NCI-H2081 treated with DMSO at 0.1 percent for 48 hours (cell line): ENCODE results near the gene HINFP.
A peak's percentile ranks its signal among the peaks of the same experiment; 100 is the strongest.

Source experiments
- DNase-seq: peaks from one replicate; lab custom pipeline; 2025; lab: John Stamatoyannopoulos, UW

HINFP gene

DNA sequence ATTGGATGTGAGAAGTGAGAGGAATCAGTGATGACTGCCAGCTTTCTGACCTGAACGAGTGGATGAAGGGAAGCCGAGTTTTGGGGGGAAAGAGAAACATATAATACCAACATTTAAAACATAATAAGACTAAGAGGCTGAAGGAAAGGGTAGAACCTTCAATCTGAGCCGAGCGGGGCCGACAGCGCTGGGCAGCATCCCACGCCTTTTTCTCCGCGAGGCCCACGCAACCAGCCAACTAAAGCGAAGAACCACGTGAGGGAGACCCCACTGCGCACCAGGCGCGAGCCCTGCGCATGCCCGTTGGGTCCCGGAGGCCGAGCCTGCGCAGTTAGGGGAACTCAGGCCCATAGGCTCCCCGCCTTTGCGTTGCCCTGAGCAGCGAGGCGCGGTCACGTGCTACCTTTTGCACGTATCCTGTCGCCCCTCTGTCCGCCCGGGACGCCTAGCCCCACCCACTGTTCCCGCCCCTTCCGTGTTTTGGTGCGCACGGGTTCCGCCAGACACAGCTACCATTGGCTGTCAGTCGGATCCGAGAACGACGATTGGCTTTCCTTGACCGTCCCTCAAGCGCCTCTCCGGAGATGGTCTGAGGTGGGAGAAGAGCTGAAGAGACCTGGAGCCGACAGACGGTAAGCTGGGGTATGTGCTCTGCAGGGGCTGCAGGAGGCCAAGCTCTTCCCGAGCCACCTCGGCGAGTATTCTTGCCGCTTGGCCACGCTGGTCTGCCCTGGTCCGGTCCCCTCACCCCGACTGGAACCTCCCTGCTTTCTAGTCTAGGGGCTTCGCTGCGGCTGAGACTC lies at the start of gene HINFP:
Gene HINFP (plus strand): TSS at position 573 of the 803 bp plus-strand sequence. CDS start 5,365 bp downstream, outside the sequence.
- peak; percentile 98 for DNase-seq

- no peak for DNase-seq
Observed at GRCh38 chr11:119077839-119078238, 43.5 kb upstream of the HINFP start.

- no peak for DNase-seq
Observed at GRCh38 chr11:119078675-119079420, 42.5 kb upstream of the HINFP start.

- DNase-seq, result no peak
Observed at GRCh38 chr11:119081682-119082260, 39.6 kb upstream of the HINFP start.

GRCh38 chr11:119084663-119085436 lies 36.5 kb upstream of the HINFP start, which contains the start of gene HMBS:
Gene HMBS, plus strand, starts transcription at chr11:119084881. Its CDS starts 153 bp downstream, at chr11:119085034.
- DNase-seq, result peak; percentile 92

DNA sequence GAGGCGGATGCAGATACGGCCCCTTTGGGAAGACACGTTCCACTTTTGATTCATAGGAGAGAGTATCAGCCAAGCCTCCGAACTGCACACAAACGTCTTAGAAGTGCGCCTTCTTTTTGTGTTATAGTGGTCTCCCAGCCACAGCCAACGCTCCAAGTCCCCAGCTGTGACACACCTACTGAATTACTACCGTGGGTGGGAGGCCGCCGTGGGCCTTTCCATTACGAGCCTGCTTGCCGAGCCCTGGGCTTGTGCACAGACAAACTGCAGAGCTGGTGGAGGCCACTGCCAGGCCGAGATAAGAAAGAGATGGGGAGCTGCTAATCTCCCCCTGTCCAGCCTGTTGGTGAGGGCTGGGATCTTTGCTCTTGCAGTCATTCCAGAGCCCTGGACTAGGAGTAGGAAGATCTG lies 35.9 kb upstream of the HINFP start:
- DNase-seq, result no peak

DNA sequence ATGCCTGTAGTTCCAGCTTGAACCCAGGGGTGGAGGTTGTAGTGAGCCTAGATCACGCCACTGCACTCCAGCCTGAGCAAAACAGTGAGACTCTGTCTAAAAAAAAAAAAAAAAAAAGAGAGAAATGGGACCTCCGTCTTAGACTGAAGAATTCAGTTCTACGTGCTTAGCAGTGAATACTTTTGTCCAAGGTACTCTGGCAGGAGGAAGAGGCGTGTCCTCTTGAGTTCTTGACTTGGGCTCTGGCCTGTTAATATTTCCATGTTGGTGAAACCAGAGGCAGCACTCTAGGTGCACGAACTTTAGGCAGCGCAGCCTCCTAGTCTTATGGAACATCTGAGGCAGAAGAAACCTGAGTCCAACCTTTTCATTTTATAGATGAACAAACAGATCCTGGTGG lies 34.3 kb upstream of the HINFP start:
- DNase-seq, result no peak

DNA sequence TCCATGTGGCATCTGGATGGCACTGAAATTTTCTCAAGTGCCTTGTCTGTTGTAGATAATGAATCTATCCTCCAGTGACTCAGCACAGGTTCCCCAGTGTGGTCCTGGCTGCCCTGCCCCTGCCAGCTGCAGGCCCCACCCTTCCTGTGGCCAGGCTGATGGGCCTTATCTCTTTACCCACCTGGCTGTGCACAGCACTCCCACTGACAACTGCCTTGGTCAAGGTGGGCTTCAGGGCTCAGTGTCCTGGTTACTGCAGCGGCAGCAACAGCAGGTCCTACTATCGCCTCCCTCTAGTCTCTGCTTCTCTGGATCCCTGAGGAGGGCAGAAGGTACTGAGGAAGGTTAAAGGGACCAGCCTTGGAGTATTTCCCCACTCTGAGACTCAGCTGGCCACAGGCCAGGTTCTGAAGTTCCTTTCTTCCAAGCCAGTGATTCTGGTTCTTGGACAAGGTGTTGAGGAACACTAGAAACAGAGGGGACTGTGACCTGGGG lies 33.6 kb upstream of the HINFP start:
- DNase-seq, result no peak

DNA sequence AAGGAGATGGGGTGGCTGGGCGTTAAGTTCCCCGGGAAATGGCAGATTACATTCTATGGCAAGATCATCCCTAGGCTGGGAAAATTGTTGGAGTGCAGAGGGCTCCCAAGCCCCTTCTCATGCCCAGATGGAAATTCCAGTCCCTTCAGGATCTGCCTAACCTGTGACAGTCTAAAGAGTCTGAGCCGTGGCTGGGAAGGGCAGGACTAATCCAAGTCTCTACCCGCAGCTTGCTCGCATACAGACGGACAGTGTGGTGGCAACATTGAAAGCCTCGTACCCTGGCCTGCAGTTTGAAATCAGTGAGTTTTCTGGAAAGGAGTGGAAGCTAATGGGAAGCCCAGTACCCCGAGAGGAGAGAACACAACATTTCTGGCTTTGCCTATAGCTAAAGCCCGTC lies 33.0 kb upstream of the HINFP start:
- DNase-seq, result no peak

DNA sequence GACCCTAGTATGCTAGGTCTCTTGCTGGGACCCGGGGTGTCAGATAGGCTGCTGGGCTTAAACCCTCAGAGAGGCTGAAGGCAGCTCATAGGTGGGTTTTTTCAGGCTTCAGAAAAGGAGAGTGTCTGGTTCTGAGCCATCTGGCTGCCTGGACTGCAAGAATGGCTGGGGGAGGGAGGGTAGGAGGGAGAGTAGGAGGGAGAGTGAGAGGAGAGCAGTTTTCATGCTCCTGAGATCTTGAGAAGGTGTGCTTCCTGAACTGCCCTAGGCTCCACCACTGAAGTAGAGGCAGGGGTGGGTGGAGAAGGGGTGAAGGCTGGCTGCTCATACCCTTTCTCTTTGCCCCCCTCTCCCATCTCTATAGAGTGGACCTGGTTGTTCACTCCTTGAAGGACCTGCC lies 32.1 kb upstream of the HINFP start:
- DNase-seq, result no peak

GRCh38 chr11:119091178-119091577 lies 30.2 kb upstream of the HINFP start:
- DNase-seq, result no peak

DNA sequence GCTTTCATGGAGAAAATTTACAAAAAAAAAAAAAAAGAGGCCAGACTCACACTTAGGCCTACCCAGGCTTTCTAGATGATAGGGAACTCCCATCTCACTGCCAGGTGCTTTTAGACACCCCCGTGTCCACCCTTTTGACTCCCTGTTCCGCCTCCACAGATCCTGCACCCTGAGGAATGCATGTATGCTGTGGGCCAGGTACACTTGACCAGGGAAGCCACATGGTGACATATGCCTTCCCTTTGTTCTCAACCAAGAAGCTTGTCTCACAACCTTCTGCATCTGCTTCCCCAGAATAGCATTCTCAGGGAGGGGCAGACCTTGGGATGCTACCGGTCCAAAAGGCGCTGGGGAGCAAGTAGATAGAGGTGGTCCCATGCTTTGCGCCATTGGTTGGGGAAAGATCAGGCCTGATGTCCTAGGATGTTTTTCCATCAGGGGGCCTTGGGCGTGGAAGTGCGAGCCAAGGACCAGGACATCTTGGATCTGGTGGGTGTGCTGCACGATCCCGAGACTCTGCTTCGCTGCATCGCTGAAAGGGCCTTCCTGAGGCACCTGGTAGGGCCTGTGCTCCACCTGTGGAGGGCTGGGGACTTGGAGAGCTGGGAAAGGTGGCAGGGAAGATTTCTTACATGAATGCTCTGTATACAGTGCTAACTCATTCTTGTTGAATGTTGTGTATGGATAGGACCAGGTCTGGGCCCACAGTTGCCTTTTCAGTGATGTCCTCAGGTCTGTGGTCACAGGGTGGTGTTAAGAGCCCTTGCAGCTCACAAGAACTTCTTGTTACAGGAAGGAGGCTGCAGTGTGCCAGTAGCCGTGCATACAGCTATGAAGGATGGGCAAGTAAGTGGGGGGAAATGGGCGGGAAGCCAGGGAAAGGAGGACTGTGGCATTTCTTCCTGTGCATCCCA lies 29.2 kb upstream of the HINFP start:
- DNase-seq, result no peak

DNA sequence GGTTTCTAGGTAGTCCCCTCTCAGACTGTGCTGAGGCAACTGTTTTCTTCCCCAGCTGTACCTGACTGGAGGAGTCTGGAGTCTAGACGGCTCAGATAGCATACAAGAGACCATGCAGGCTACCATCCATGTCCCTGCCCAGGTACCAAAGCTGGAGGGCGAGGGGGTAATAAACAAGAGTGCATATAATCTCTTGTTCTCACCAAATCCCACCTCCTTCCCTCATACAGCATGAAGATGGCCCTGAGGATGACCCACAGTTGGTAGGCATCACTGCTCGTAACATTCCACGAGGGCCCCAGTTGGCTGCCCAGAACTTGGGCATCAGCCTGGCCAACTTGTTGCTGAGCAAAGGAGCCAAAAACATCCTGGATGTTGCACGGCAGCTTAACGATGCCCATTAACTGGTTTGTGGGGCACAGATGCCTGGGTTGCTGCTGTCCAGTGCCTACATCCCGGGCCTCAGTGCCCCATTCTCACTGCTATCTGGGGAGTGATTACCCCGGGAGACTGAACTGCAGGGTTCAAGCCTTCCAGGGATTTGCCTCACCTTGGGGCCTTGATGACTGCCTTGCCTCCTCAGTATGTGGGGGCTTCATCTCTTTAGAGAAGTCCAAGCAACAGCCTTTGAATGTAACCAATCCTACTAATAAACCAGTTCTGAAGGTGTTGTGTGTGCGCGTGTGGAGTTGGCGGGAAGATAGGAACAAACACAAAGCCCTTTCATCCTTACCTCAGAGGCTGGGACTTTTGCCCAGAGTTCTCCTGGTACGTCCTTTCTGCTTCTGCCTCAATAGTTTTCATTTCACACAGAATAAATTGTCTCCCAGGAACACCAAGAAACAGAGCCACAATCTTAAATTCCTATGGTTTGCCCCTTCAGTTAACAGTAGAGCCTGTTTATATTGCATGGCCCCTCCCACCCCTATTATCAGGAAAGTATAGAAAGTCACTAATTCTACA lies 28.2 kb upstream of the HINFP start:
- DNase-seq, result no peak

DNA sequence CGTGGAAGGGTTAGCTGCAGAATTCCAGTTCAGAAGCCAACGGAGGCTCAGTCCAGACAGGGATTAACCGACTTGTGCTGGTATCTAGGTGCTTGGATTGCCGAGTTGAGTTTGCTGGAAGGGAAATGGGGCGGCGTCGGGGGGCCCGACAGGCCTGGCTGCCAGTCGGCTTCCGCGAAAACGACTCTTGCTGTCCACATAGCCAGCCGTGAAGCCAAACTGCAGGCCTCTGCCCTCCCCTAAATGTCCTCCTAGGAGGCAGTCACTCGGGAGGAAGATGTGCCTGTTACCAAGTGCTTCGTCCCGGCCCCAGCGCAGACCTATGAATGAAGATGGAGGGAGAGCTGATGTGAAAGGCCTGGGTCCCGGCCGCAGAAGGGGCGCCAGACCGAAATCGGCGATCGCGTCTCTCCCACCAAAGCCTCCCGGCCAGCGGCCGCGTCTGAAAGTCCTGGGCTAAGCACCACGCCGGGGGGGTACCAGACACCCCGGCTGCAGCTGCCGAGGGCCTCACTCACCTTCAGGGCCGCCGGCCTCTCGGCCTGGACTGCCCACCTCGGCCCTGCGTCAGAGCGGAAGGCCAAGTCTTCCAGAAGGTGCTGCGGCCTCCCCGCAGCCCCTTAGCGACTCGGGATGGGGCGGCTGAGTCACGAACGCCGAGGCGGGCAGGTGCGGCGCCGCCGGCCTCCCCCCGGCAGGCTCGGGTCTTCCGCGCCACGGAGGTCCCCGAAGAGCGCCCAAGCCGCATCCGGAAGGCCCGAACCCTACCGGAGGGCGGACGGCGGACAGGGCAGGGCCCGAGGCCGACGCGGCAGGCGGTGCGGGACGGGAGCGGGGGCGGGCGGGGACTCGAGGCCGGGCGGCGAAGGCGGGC lies 27.2 kb upstream of the HINFP start:
- DNase-seq, result no peak

- DNase-seq, result no peak
Observed at GRCh38 chr11:119094816-119095065, 26.6 kb upstream of the HINFP start.

GRCh38 chr11:119095066-119095880 lies 26.1 kb upstream of the HINFP start:
- peak; percentile 98 for DNase-seq

DNA sequence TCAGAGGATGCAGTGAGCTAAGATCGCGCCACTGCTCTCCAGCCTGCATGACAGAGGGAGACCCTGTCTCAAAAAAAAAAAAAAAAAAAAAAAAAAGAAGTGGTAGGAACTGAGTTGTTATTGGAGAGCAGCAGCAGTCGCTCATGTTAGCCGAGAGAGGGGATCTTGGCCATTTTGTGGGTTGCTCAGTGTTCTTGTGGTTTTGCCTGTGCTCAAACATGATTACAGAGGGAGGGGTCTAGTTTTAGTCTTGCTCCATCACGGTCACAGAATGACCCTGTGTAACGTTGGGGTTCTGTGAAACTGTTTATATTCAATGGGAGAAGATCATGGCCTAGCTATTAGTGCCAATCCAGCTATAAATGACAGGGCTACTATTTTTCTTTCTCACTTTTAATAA lies 21.7 kb upstream of the HINFP start:
- no peak for DNase-seq
